Body of pancreas (tissue), 4 donors: ENCODE data around the gene NOMO2.
"Not testable (repeated sequence)": the region's sequence is repeated elsewhere in the genome, so short reads cannot be mapped to it uniquely, and the experiment has no call there.

Experiments
- CTCF ChIP-seq, 7 experiments: fragments of 450-650 bp in 4 of 7; fragments of 200-600 bp in 3 of 7; sonication (generic) in 3 of 7; IDR thresholded peaks; one replicate each; pipeline ENCODE4 v1.5.1; 2016 to 2019; ENCODE audit warnings: antibody characterized with exemption in 7 of 7
- POLR2A ChIP-seq, 3 donors: fragments of 450-650 bp; IDR thresholded peaks; one replicate each; pipeline ENCODE4 v1.6.1; 2016; ENCODE audit warnings: antibody characterized with exemption in 3 of 3, mild to moderate bottlenecking in 2 of 3

GRCh38 chr16:18498430-18498829 lies 63.5 kb downstream of the NOMO2 start:
- not testable (repeated sequence) for TF ChIP-seq CTCF, POLR2A (IDR thresholded peaks at IDR 0.05)
